ENCODE data around the gene PWWP2B.

PWWP2B gene

GRCh38 chr10:132461683-132462231, 64.8 kb downstream of the PWWP2B start:
- DNase-seq: no peak

GRCh38 chr10:132462463-132463332, 65.7 kb downstream of the PWWP2B start:
- no peak for DNase-seq

- DNase-seq: no peak
These were observed 66.6 kb downstream of the PWWP2B start for GRCh38 chr10:132463333-132464255.

- DNase-seq: no peak
These were observed 67.5 kb downstream of the PWWP2B start for GRCh38 chr10:132464256-132465192.

- no peak for DNase-seq
These were observed 68.3 kb downstream of the PWWP2B start for GRCh38 chr10:132465193-132465888.

- DNase-seq: no peak
These were observed 69.0 kb downstream of the PWWP2B start for GRCh38 chr10:132465889-132466519.

GRCh38 chr10:132466520-132467463, 69.8 kb downstream of the PWWP2B start:
- no peak for DNase-seq
